NCI-H2171 treated with DMSO at 0.1 percent for 48 hours (cell line): ENCODE results near the gene PLEKHA8.

Experiments
- DNase-seq: peaks from one replicate; lab custom pipeline; 2025; lab: John Stamatoyannopoulos, UW

Gene PLEKHA8, protein sequence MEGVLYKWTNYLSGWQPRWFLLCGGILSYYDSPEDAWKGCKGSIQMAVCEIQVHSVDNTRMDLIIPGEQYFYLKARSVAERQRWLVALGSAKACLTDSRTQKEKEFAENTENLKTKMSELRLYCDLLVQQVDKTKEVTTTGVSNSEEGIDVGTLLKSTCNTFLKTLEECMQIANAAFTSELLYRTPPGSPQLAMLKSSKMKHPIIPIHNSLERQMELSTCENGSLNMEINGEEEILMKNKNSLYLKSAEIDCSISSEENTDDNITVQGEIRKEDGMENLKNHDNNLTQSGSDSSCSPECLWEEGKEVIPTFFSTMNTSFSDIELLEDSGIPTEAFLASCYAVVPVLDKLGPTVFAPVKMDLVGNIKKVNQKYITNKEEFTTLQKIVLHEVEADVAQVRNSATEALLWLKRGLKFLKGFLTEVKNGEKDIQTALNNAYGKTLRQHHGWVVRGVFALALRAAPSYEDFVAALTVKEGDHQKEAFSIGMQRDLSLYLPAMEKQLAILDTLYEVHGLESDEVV

DNA sequence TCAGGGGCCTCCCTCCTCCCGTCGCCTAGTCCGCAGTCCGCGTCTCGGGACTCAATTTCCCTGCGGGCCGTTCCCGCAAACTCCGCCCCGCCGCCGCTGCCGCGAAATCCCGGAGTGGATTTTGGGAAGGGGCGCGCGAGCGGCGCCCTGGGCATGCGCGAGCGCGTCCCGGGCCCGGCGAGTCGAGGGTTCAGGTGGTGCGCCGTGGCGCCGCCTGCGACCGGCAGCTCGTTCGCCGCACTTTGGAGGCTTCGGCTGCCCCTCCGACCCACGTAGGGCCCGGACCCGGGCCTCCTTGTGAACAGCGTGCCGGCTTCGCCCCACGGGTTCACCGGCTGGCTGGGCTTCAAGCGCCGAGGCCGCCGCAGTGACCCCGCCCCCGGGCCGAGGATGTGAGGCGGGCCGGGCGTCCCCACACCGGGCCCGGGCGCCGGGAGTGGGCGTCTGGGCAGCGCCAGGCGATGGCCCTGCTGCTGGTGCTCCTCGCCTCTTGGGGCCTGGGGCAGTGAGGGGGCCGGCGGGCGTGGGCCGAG, at the start of gene PLEKHA8:
Gene PLEKHA8 (plus strand): TSS at position 197 of the 533 bp plus-strand sequence. CDS start 351 bp downstream, outside the sequence.
- DNase-seq: peak; percentile 87

DNA sequence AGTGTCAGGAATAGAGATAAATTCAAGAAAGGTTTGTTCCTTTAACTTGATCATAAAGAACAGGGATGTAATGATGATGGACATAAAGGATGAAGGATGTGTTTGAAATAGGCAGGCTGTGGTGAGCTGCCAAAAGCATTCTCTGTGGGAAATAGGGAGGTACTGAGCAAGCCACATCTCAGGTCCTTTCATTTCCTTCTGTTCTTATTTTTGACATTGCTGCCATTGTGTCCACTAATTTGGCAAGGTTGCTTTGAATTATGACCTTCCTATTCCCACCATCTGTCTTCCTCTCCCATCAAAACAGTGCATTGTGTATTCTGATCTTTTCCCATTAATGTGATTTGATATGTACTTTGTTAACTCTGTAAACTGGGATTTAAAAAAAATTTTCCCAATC, 48.1 kb upstream of the PLEKHA8 start:
- DNase-seq: peak; percentile 32

DNA sequence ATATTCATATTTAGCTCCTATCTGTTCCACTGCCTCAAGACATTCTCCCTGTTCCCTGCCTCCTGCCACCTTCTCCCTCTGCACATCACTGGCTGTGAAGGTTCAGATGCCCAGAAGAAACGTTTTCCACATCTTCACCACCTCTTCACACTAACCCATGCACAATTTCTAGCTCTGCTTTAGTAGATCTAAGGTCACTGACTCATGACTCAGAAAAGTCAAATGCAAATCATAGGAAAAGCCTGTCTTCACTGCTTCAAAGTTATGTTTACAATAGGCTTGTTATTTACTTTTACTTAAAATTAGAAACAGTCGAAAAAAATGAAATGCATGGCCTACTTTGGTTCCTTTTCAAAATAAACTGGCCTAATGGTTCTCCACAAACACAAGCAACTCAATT, 41.1 kb upstream of the PLEKHA8 start:
- no peak for DNase-seq

DNA sequence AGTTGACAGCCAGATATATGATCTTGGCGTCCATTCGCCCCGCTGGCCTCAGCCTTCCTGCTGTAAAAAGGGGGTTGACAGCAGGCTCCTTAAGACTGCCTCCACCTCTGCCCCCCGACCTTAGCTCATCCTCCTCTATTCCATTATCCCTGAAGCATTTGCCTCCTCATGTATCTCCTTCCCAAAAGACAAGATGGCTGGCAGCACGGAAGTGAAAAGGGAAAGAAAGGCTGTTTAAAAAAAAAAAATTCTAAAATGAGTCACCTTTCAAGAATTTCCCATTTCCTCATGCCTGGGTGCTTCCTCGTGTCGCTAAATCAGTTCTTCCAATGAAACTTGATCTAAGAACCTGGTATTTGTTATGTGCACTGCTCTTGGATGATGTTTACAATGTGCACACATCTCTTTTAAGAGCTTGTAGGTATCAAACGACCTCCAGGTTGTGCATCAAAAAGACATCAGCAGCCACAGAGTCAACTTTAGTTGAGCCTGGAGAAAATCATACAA, 40.3 kb upstream of the PLEKHA8 start:
- DNase-seq: peak; percentile 92

DNA sequence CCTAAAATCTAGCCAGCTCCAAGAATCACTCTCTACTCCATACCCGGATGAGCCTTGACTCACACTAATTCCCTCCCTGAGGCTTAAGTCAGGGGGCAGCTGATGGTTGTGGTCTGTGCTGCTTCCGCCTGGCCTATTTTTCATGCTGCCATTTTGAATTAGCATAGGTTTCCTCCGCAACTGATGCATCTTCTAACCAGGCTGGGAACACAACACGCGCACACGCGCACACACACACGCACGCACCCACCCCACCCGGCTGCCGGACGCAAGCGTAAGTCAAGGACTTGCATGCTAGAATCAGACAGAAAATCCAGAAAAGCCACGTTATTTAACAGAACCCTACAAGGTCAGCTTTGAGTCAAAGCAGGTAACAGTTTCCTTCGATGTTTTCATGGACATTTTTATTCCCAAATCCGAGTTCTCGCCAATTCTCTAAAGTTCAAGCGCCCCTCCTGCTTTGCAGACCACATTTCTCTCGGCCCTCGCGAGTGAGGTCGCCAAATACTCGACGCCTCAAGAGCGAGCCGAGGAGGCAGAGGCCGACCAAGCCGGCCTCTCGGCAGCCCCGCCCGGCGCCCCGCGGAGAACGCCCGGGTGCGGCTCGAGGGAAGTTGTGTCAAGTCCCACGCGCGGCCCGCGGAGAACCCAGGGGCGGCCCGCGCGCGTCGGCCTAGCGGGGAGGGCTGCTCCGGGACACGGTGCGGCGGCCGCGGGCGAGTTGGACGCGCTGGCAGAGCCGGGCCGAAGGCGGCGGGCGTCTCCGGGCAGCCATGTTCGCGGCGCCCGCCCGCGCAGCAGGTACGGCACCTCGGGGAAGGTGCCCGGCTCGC, 39.6 kb upstream of the PLEKHA8 start:
- DNase-seq: peak; percentile 66

DNA sequence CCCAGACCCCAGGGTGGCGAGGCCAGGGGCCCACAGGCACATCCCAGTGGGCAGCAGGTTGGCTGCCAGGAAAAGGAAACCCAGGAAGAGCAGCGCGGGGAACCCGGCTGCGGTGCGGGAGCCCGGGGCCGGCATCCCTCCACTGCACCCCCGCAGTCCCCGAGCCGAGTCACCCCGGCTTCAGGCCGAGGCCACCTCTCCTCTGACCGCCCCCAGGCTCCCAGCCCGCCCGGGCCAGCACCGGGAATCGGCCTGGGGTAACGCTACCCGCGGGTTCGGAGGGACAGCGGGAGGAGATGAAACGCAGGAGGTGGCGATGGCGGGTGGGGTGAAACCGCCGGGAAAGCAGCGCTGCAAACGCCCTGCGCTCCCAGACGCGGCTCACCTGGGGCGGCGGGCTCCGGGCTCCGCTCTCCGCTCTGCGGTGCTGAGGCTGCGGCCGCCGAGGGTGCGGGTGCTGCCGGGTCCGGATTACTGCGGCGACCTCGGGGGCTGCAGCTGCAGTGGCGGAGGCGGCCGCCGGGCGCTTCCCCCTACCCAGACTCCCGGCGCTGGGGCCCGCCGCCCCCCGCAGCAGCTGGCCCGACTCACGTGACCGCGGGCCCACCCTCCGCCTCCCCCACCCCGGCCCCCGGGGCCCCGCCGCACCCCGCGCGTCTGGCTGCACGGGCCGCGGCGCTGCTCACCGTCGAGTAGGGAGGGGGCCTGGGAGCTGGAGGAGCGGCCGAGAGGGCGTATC, 38.8 kb upstream of the PLEKHA8 start, which contains the start of gene SCRN1:
Gene SCRN1 (minus strand): TSS at position 545 of the 739 bp plus-strand sequence. CDS start 20,734 bp downstream, outside the sequence.
- DNase-seq: peak; percentile 65

DNA sequence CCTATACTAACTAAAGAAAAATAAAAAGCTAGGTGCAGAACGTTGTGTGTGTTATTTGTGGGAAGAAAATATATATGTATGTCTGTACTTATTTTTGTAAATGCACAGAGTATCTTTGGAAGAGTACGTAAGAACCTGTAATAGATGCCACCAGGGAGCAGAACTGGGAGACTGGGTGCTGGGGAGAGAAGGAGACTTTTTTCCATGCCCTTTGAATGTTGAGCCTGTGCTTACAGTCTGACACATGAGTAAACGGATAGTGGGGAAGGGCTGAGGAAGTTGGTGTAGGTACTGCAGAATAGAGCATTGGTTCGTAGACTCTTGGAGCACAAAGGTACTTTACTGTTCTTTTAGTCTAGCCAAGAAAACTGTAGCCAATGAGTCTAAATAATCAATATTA, 37.3 kb upstream of the PLEKHA8 start:
- DNase-seq: no peak

DNA sequence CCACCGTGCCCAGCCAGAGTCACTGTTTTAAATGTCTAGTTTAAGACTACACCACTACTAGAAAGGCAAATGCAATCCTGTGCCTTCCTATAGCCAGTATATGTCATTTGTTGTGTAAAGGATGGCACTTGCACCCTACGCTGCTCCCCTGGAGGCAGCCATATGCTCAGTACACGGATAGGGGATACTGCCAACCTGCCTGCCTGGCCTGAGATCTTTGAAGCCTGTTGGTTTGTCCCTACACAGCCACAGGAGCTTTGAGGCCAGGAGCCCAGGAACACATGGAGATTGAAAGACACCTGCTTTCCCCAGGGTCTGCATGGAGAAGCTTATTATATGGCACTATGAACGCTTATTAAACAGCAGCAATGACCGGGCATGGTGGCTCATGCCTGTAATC, 36.3 kb upstream of the PLEKHA8 start:
- no peak for DNase-seq

DNA sequence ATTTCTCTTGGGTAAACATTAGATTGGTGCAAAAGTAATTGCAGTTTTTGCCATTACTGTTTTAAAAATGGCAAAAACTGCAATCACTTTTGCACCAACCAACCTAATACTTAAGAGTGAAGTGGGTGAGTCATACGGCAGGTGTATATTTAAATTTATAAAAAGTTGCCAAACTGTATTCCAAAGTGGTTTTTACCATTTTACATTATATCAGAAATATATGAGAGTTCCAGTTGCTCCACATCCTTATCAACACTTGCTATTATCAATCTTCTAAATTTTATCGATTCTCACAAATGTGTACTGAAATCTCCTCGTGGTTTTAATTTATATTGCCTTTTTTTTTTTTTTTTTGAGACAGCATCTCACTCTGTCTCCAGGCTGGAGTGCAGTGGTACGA, 35.1 kb upstream of the PLEKHA8 start:
- DNase-seq: no peak

DNA sequence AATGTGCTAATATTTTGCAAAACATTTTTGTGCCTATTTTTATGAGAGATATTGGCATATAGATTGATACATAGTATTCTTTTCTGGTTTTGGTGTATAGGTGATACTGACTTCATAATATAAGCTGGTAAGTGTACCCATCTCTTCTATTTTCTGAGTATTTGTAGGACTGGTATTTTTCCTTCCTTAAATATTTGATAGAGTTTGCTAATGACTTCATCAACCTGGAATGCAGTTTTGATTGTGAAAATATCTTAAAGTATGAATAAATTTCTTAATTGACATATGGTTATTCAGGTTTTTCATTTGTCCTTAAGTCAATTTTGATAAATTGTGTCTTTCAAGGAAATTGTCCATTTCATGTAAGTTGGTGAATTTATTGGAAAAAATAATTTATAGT, 32.6 kb upstream of the PLEKHA8 start:
- DNase-seq: no peak

DNA sequence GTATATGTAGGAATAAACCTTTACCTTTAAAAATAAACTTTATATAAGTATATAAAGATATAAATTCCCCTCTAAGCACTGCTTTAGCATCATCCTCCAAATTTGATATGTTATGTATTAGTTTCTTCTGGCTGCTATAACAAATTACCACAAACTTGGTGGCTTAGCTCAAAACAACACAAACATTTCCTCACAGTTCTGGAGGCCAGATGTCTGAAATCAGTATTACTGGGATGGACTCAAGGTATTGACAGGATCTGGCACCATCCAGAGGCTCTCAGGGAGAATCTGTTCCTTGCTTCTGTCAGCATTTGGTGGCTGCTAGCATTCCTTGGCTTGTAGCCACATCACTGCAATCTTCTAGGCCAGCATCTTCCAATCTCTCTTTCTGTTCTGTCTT, 31.9 kb upstream of the PLEKHA8 start:
- no peak for DNase-seq

DNA sequence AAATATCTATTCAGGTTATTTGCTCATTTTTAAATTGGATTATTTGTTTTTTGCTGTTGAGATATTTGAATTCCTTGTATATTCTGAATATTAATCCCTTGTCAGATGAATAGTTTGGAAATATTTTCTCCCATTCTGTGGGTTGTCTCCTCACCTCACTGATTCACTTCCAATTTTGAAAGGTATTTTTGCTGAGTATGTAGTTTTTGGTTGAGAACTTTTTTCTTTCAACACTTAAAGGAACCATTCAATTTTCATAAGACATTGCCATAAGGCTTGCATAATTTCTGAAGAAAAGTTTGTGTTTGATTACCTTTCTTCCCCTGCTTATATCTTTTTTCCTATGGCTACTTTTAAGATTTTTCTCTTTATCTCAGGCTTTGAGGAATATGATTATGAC, 29.7 kb upstream of the PLEKHA8 start:
- no peak for DNase-seq

DNA sequence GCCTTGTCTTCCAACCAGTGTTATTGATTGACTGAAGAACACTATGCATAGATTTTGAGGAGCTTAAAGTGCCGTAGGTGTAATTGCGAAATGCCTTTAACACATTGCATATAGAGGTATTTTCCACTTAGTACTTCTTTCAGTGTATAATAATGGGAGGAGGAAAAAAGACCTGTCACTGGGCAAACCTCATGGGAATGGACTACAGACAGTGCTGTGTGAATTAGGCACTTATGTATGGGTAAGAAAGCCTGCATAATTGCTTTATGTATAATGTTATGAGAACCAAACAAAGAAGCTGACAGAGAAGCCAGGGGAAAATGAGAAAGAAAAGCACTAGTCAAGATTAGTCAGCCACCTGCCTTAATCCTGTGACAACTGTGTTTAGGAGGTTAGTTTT, 26.2 kb upstream of the PLEKHA8 start:
- DNase-seq: peak; percentile 14

DNA sequence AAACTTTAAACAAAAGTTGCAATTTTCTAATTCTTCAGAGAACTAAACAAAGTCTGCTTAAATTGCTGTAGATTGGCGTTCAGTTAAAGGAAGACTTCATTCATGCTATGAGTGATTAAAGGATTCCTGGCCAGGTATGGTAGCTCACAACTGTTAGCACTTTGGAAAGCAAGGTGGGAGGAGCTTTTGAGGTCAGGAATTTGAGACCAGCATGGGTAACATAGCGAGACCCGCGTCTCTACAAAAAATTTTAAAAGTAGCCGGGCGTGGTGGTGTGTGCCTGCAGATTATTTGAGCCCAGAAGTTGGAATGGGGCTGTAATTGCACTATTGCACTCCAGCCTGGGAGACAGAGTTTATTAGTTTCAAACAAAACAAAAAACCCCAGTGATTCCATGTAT, 25.1 kb upstream of the PLEKHA8 start:
- DNase-seq: no peak

DNA sequence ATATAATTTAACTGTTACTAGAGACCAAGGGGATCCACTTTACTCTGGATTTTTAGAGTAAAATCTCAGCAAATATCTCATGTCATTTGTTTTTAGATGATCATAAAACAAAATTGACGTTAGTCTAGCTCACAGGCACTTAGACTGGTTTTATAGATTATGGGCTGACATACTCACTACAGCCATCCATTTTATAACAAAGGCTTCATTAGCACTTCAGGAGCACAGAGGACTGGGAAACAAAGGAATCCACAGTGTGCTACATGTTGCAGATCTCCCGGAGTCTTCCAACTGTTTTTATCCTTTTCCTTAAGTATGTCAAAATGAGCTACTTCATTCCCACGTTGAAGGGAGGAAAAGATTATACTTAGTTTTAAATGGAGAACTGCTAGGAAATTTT, 22.7 kb upstream of the PLEKHA8 start:
- DNase-seq: no peak

DNA sequence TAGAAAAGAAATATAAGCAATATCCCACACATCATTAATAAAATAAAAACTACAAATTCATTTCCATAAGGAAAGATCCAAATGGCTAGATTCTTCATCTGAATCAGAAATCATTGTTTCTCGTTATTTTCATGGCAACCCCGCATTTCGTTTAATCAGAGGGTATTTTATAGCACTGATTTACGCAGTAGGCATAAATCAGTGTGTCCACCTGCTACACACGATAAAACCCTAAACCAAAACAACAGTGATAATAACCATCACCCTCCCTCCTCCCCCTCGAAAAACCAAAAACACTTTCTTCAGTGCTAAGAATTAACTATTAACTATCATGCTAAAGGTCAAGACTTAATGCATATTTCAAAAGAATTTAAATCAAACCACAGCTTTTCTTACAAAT, 18.2 kb upstream of the PLEKHA8 start:
- no peak for DNase-seq

DNA sequence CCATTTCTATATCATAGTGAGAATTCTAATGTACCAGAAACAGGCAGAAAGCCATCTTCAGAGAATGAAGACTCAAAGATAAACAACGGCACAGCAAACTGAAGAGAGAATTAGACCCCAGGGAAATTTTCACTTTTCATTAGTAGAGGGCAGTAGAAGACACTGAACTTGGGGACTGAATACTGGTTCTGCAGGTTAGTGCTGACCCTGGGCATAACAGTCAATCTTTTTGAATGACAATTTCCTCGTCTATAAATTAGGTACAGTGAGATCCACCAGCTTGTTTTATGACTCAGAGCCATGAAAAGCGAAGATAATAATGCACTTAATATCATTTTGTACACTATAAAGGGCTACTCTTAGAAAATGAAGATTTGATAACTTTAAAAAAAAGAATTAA, 15.5 kb upstream of the PLEKHA8 start:
- no peak for DNase-seq

DNA sequence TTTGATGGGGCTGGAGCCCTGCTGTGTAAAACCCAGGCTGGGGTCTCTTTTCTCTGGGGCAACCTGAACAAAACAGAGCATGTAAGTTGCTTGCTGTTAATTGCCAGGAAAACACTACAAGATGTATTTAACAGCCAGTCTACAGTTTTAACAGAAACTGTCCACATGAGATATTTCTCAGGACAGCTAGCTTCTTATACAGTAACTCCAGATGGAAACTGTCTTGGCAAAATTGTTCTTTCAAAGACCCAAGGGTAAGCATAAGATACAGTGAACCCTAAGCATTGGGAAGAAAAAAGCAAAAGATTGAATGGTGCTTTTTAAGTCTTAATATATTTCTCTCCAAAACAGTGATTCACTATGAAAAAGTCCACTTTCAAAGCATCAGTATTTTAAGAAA, 9.8 kb upstream of the PLEKHA8 start:
- no peak for DNase-seq

DNA sequence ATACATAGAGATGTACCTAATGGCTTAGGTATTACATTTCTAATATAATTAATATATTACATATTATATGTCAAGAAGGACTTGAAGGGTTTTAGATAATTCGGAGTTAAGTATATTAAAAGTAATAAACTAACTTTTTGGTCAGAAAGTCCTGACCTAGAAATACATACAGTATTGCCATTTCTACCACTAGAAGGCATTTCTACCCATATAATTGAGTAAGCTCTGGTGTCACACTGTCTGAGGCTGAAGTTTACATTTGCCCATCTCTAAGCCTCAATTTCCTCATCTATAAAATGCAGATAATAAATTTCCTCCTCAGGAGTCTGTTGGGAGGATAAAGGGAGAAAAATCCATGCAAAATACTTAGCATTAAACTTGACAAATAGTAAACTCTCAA, 8.8 kb upstream of the PLEKHA8 start:
- DNase-seq: no peak

DNA sequence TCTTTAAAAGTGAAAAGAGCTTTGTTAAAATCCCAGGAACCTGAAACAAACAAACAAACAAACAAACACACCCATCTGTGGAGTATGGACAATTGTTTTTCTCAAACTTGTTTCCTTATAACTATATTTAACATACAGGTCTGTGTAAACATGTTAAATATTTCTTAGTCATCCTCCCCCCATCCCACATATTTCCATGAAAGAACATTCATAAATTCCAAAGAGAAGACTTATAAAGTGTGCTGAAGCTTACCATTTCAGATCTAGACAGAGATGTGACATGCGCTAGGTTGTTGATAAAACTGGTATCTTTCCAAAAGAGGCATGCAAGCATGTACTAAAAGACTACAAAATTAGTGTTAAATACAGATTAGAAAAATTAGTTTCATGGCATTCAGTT, 8.3 kb upstream of the PLEKHA8 start:
- DNase-seq: no peak

DNA sequence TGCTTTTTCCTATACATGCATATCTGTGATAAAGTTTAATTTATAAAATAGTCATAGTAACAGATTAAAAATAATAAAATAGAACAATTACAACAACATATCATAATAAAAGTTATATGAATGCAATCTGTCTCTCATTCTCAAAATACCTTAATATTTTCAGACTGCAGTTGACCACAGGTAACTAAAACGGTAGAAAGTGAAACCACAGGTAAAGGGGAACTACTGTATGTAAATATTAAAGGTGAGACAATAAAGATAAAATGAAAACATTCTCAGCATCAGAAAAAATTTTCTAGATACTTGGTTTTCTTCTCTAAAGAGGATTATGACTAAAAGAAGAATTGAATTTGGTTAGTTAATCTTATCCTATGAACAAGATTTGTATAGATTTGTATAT, 7.7 kb upstream of the PLEKHA8 start:
- DNase-seq: no peak

DNA sequence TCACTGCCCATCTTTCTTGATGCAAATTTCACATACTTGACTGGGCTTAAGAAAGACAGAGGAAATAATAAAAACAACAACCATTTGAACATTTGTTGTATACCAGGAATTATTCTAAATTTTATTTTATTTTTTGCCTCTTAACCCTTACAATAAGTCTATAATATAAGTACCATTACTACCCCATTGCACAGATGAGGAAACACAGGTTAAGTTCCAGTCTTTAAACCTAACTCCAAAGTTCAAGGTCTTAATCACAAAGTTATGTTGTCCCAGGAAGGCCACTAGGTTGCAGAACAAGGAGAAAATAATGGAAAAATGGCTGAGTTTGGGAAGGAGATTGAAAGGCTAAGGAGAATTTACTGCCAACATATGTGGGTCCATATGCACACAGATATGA, 5.2 kb upstream of the PLEKHA8 start:
- DNase-seq: no peak
